IMR-90 (cell line): Measurements from ENCODE around the gene NAPG. TPM values are rescaled to one million over a fixed set of nuclear protein-coding genes. Genes with fewer than 3 reads are reported as not detected.

Experiments
- ATAC-seq: fragments of 200-7000 bp; cut with Tn5 transposase; 2 replicates; pipeline ENCODE4 v1.9.1; 2020; ENCODE audit warnings: low read depth, mild to moderate bottlenecking, moderate library complexity
- BruUV-seq: library from RNA; stranded (reverse); fragments of 400-500 nt; replicated peaks from 2 replicates; lab custom pipeline; 2021; lab: Mats Ljungman, UMichigan
- CTCF ChIA-PET: fragments of 300-600 bp; formaldehyde crosslinking; extraction: SDS; loops from one replicate; lab custom pipeline; 2021; ENCODE audit warnings: antibody characterized with exemption; lab: Yijun Ruan, JAX
- POLR2A ChIA-PET: fragments of 300-600 bp; sonication (Branson Sonifier 250); formaldehyde crosslinking; loops from one replicate; lab custom pipeline; 2022; ENCODE audit warnings: antibody characterized with exemption; ENCODE audit not compliant: unreplicated experiment; lab: Charles Lee
- DNase-seq: peaks from one replicate; pipeline ENCODE4 v3.0.0; 2013
- H2AFZ ChIP-seq: replicated peaks from 2 replicates; pipeline ENCODE3; 2013; ENCODE audit warnings: low read length, mild to moderate bottlenecking; ENCODE audit not compliant: poor library complexity
- H2AK5ac ChIP-seq: 2 replicates; pipeline ENCODE4 v1.6.1; 2013; ENCODE audit warnings: low read depth, low read length, inconsistent platforms
- H2AK9ac ChIP-seq: replicated peaks from 2 replicates; pipeline ENCODE3; 2013; ENCODE audit warnings: mild to moderate bottlenecking, low read depth, low read length, moderate library complexity; ENCODE audit not compliant: poor library complexity
- H2BK120ac ChIP-seq: 2 replicates; pipeline ENCODE4 v1.6.1; 2013; ENCODE audit warnings: low read depth, low read length, inconsistent platforms
- H2BK15ac ChIP-seq: 3 replicates; pipeline ENCODE4 v1.6.1; 2013; ENCODE audit warnings: low read depth, low read length, inconsistent platforms
- H2BK20ac ChIP-seq: 2 replicates; pipeline ENCODE4 v1.6.1; 2013; ENCODE audit warnings: low read depth, mild to moderate bottlenecking, inconsistent platforms, low read length, moderate library complexity
- H2BK5ac ChIP-seq: 2 replicates; pipeline ENCODE4 v1.6.1; 2013; ENCODE audit warnings: mild to moderate bottlenecking, low read depth, low read length, inconsistent platforms; ENCODE audit not compliant: poor library complexity, severe bottlenecking
- H3K14ac ChIP-seq: replicated peaks from 2 replicates; pipeline ENCODE4 v1.6.1; 2013; ENCODE audit warnings: low read depth, low read length, inconsistent platforms
- H3K18ac ChIP-seq: 2 replicates; pipeline ENCODE4 v1.6.1; 2013; ENCODE audit warnings: low read depth, low read length, control low read depth
- H3K23ac ChIP-seq: 2 replicates; pipeline ENCODE4 v1.6.1; 2013; ENCODE audit warnings: low read depth, low read length, inconsistent platforms
- H3K27ac ChIP-seq: 2 replicates; pipeline ENCODE4 v1.5.1; 2013; ENCODE audit warnings: mild to moderate bottlenecking, control low read depth, low read length; ENCODE audit not compliant: insufficient read depth
- H3K27me3 ChIP-seq: 2 replicates; pipeline ENCODE4 v1.6.1; 2013; ENCODE audit warnings: low read length; ENCODE audit not compliant: control insufficient read depth, insufficient read depth
- H3K36me3 ChIP-seq: 2 replicates; pipeline ENCODE4 v1.6.1; 2013; ENCODE audit warnings: low read length, mixed read lengths; ENCODE audit not compliant: control insufficient read depth, insufficient read depth
- H3K4ac ChIP-seq: 2 replicates; pipeline ENCODE4 v1.6.1; 2013; ENCODE audit warnings: low read depth, low read length, inconsistent platforms
- H3K4me1 ChIP-seq: 2 replicates; pipeline ENCODE4 v1.6.1; 2013; ENCODE audit warnings: low read length, mixed read lengths; ENCODE audit not compliant: control insufficient read depth, insufficient read depth
- H3K4me2 ChIP-seq: 2 replicates; pipeline ENCODE4 v1.6.1; 2013; ENCODE audit warnings: low read depth, mild to moderate bottlenecking, control low read depth, low read length, moderate library complexity
- H3K4me3 ChIP-seq: 2 replicates; pipeline ENCODE4 v1.5.1; 2013; ENCODE audit warnings: low read depth, mild to moderate bottlenecking, control low read depth, low read length, moderate library complexity; ENCODE audit not compliant: insufficient read depth
- H3K56ac ChIP-seq: 2 replicates; pipeline ENCODE4 v1.6.1; 2013; ENCODE audit warnings: low read length, inconsistent platforms; ENCODE audit not compliant: insufficient read depth; ENCODE audit errors: extremely low read depth
- H3K79me1 ChIP-seq, 2 experiments: 2 replicates each; pipeline ENCODE4 v1.6.1; 2013; ENCODE audit warnings: low read length in 2 of 2, inconsistent platforms in 1 of 2, low read depth in 1 of 2
- H3K9ac ChIP-seq: 2 replicates; pipeline ENCODE4 v1.6.1; 2013; ENCODE audit warnings: low read depth, low read length, control low read depth
- H3K9me1 ChIP-seq: 2 replicates; pipeline ENCODE4 v1.6.1; 2013; ENCODE audit warnings: low read length, inconsistent platforms; ENCODE audit not compliant: insufficient read depth
- H3K9me3 ChIP-seq: 2 replicates; pipeline ENCODE4 v1.6.1; 2013; ENCODE audit warnings: low read length; ENCODE audit not compliant: control insufficient read depth, insufficient read depth
- H4K20me1 ChIP-seq: 2 replicates; pipeline ENCODE4 v1.6.1; 2013; ENCODE audit warnings: low read length, inconsistent platforms; ENCODE audit not compliant: insufficient read depth
- H4K5ac ChIP-seq: 2 replicates; pipeline ENCODE4 v1.6.1; 2013; ENCODE audit warnings: mild to moderate bottlenecking, low read depth, low read length, control low read depth
- H4K8ac ChIP-seq, 2 experiments: 2 replicates each; pipeline ENCODE4 v1.6.1; 2013; ENCODE audit warnings: low read depth in 2 of 2, low read length in 2 of 2, control low read depth in 1 of 2, inconsistent platforms in 1 of 2
- H4K91ac ChIP-seq: 2 replicates; pipeline ENCODE4 v1.6.1; 2013; ENCODE audit warnings: low read depth, low read length, inconsistent platforms; ENCODE audit not compliant: insufficient read depth
- BHLHE40 ChIP-seq: fragments of 150-350 bp; IDR thresholded peaks from 2 replicates; pipeline ENCODE4 v1.6.1; 2016; ENCODE audit warnings: mild to moderate bottlenecking, low read depth, low read length
- CEBPB ChIP-seq: IDR thresholded peaks from 2 replicates; pipeline ENCODE4 v1.6.1; 2012; ENCODE audit warnings: low read depth, low read length, improper control_type of control experiment
- CHD1 ChIP-seq: IDR thresholded peaks from 2 replicates; pipeline ENCODE4 v1.6.1; 2012; ENCODE audit warnings: low read depth, low read length, improper control_type of control experiment
- FOS ChIP-seq: fragments of 150-350 bp; IDR thresholded peaks from 2 replicates; pipeline ENCODE4 v1.6.1; 2016; ENCODE audit warnings: low read depth, low read length
- MAFK ChIP-seq: IDR thresholded peaks from 2 replicates; pipeline ENCODE4 v1.6.1; 2012; ENCODE audit warnings: low read depth, low read length, improper control_type of control experiment
- NFE2L2 ChIP-seq: fragments of 150-350 bp; IDR thresholded peaks from 2 replicates; pipeline ENCODE4 v1.6.1; 2016; ENCODE audit warnings: low read depth, mild to moderate bottlenecking, low read length
- RAD21 ChIP-seq: IDR thresholded peaks from 2 replicates; pipeline ENCODE4 v1.6.1; 2012; ENCODE audit warnings: low read length, improper control_type of control experiment
- RCOR1 ChIP-seq: IDR thresholded peaks from 2 replicates; pipeline ENCODE4 v1.6.1; 2012; ENCODE audit warnings: mild to moderate bottlenecking, low read length, improper control_type of control experiment; ENCODE audit not compliant: insufficient replicate concordance
- WGBS, 2 experiments: methylation state at CpG; one replicate each; pipeline versions ENCODE4 v1.1.5 to v1.1.7; 2013; ENCODE audit warnings: missing lambda C conversion rate in 2 of 2; ENCODE audit not compliant: insufficient read length in 1 of 2; ENCODE audit errors: extremely low coverage in 2 of 2; 5-methylcytosine and 5-hydroxymethylcytosine counted together
- dilution Hi-C: fragments of 300-500 bp; cut with HindIII; formaldehyde crosslinking; loops from one replicate; pipeline ENCODE4 v1.14.3; 2018; ENCODE audit warnings: low sequenced_read_pairs; ENCODE audit not compliant: unreplicated experiment
- in situ Hi-C: fragments of 300-500 bp; cut with MboI; formaldehyde crosslinking; loops from 3 replicates; pipeline ENCODE4 v1.14.3; 2019; ENCODE audit warnings: low sequenced_read_pairs, inconsistent platforms, mixed read lengths
- intact Hi-C: fragments of 100-400 bp; cut with micrococcal nuclease; formaldehyde crosslinking; loops from 2 replicates; pipeline ENCODE4 v1.10.0; 2022
- polyA plus RNA-seq, 3 experiments: library from polyadenylated mRNA; depleted of rRNA; stranded (reverse); fragments of >200 nt; gene quantifications; 2 replicates each; pipeline ENCODE4 v1.2.3, GENCODE V29; 2012; ENCODE audit warnings: low replicate concordance in 1 of 3
- total RNA-seq: library from RNA; depleted of rRNA; stranded (reverse); fragments of >200 nt; gene quantifications from 2 replicates; pipeline ENCODE4 v1.2.3, GENCODE V29; 2012

Gene NAPG
- total and polyA plus RNA-seq, 2 of the 4 experiments (the other 2 are of a cell fraction) = 13.0 to 32.8 TPM

- Histone ChIP-seq H3K27ac (no peak overlapping the region), H3K79me1 (peaks cover 4 to 17% of the 10 kb centered on the region in 2 experiments; a peak in 3 of 4 replicates), H2AK5ac (no peak overlapping the region; the same call in 1 of the 2 replicates), H3K14ac (no peak overlapping the region), H3K9me1 (peaks cover 13% of the 10 kb centered on the region), H4K5ac (no peak overlapping the region), H3K18ac (no peak overlapping the region), H2BK5ac (no peak overlapping the region), H2BK120ac (no peak overlapping the region), H3K4me1 (peaks cover 11% of the 10 kb centered on the region), H3K9ac (no peak overlapping the region), H3K9me3 (no peaks in the 10 kb centered on the region), H2BK20ac (no peak overlapping the region), H3K56ac (no peak overlapping the region), H3K4me3 (no peak overlapping the region), H4K91ac (no peak overlapping the region), H4K20me1 (peaks cover 15% of the 10 kb centered on the region), H3K36me3 (no peaks in the 10 kb centered on the region), H3K23ac (no peak overlapping the region), H3K4ac (no peak overlapping the region), H3K27me3 (no peaks in the 10 kb centered on the region), H2BK15ac (no peak overlapping the region), H4K8ac (no peak overlapping the region), H3K4me2 (no peak overlapping the region), H2AK9ac (no peak overlapping the region), H2AFZ (no peak overlapping the region)
- TF ChIP-seq MAFK (no peak), FOS (no peak), NFE2L2 (no peak), RAD21 (no peak), CEBPB (no peak), BHLHE40 (no peak), RCOR1 (no peak), CHD1 (no peak)
- POLR2A ChIA-PET = no interaction called here
- intact Hi-C loops = loop anchor here (5.0 to 10.0 kb wide), 3 partner anchors 401 to 839 kb away; no protein-coding TSS in a partner anchor
- dilution Hi-C loops = loop anchor here (25.0 kb wide), 1 partner anchor 536 kb away; no protein-coding TSS in a partner anchor
- in situ Hi-C loops = loop anchor here (5.0 kb wide), 1 partner anchor 551 kb away; no protein-coding TSS in a partner anchor
- no peak for DNase-seq
- WGBS, 2 experiments = no CpG with 5 or more reads among the region's 4 CpGs
- BruUV-seq = no TSS peak
- ATAC-seq = no peak
- CTCF ChIA-PET = no interaction called here
Measured at GRCh38 chr18:10523544-10523943, 2.3 kb upstream of the NAPG start.
